ENCODE data around the gene PRCD.

DNA sequence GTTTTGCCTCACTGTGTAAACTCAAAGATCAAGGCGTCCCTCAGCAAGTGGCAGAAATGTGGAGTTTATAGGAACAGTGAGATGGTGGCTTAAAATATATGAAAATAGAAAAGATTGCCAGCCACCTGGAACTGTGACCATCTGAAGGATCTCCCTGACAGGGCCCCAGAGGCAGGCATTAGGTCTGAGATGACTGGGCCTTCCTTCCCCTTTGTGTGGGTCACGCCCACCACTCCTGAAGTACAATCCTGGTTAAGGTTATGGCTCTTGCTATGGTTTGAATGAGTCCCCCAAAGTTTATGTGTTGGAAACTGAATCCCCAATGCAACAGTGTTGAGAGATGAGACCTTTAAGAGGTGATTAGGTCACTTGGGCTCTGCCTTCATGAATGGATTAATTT, 39.4 kb downstream of the PRCD start:
- no peak for TF ChIP-seq POLR2A (IDR thresholded peaks at IDR 0.05; ENCODE audit: low read length)
- no peak for TF ChIP-seq GATA1 (IDR thresholded peaks at IDR 0.05; ENCODE audit: low read depth, low read length)

All from erythroblast (primary cell).